Parietal lobe (tissue), 2 donors: Measurements from ENCODE around the gene AADACL3. TPM values are rescaled to one million over a fixed set of nuclear protein-coding genes. Genes with fewer than 3 reads are reported as not detected.

ENCODE experiments used
- small RNA-seq: library from RNA; depleted of rRNA; stranded (forward); fragments of <200 nt; gene quantifications from one replicate; pipeline ENCODE3, GENCODE V24; 2014; ENCODE audit warnings: low replicate concordance
- total RNA-seq: library from RNA; depleted of rRNA; stranded (reverse); fragments of >200 nt; gene quantifications from one replicate; pipeline ENCODE4 v1.2.3, GENCODE V29; 2014

The AADACL3 gene
- not detected for total RNA-seq

DNA sequence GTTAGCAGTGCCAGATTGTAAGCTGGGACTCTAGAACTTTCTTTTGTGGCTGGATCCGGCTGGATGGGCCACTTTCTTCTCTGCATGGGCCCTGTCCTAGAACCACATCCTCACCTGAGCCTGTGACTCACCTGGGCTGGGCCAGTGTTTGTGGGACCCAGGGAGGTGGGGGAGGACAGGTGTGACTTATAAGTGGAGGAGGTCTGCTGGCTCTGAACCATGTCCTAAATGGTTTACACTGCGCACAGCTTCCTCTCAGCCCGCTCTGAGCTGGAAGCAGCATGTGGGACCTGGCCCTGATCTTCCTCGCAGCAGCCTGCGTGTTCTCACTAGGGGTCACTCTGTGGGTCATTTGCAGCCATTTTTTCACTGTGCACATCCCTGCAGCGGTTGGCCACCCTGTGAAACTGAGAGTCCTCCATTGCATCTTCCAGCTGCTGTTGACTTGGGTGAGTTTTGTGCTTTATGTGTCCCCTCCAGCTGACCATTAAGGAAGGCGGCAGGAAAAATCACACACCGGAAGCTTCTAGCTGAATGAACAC lies at the start of gene AADACL3:
Gene AADACL3, plus strand, starts transcription at position 215 of the 542 bp plus-strand sequence. Its CDS starts 67 bp downstream, at position 282.

GRCh38 chr1:12745992-12746323 lies 30.0 kb downstream of the AADACL3 start, which contains the start of gene CFAP107:
TSS of gene CFAP107 (plus strand) at chr1:12746200. CDS start at chr1:12746431, 231 bp downstream.

GRCh38 chr1:12773438-12773837 lies 57.5 kb downstream of the AADACL3 start, which contains the start of gene PRAMEF12:
TSS of gene PRAMEF12 (plus strand) at chr1:12773738. CDS start at chr1:12774868, 1,130 bp downstream.

Small RNAs within 50 kb of the gene (small RNA-seq; reads per million reads assigned to genes)
- gene AC244670.1, result not detected

Other genes with a start within 250 kb of the AADACL3 start
- gene DHRS3, start 97.9 kb upstream of the AADACL3 start, total RNA-seq, result 5.9 TPM
- not detected for gene AADACL4, start 72.0 kb upstream of the AADACL3 start, total RNA-seq
- not detected for gene CFAP107, start 30.1 kb downstream of the AADACL3 start, total RNA-seq
- gene PRAMEF12, start 57.6 kb downstream of the AADACL3 start, total RNA-seq, result not detected
- gene PRAMEF1, start 75.3 kb downstream of the AADACL3 start, total RNA-seq, result not detected
- gene PRAMEF11, start 115.3 kb downstream of the AADACL3 start, total RNA-seq, result not detected
- gene HNRNPCL1, start 132.6 kb downstream of the AADACL3 start, total RNA-seq, result not detected
- gene PRAMEF2, start 141.0 kb downstream of the AADACL3 start, total RNA-seq, result not detected
- gene PRAMEF4, start 170.1 kb downstream of the AADACL3 start, total RNA-seq, result not detected
- not detected for gene PRAMEF10, start 182.2 kb downstream of the AADACL3 start, total RNA-seq
- gene PRAMEF7, start 200.5 kb downstream of the AADACL3 start, total RNA-seq, result not detected
- gene PRAMEF6, start 231.5 kb downstream of the AADACL3 start, total RNA-seq, result not detected